HG02973 (cell line): Measurements from ENCODE around the gene DGKZ.

Experiments
- ATAC-seq: cut with Tn5 transposase; IDR thresholded peaks from one replicate; pipeline ENCODE4 v1.9.1; 2021; ENCODE audit warnings: moderate library complexity; ENCODE audit not compliant: unreplicated experiment

Gene DGKZ

GRCh38 chr11:46380340-46381047 is 33.2 kb downstream of the DGKZ start:
- no peak for ATAC-seq

GRCh38 chr11:46381048-46381818 is 34.0 kb downstream of the DGKZ start, which contains the start of gene MDK:
MDK (plus strand) TSS chr11:46381669; CDS start chr11:46382058, 389 bp downstream.
- ATAC-seq, result no peak

- no peak for ATAC-seq
Measured at GRCh38 chr11:46381819-46382645, 34.8 kb downstream of the DGKZ start.

GRCh38 chr11:46382646-46383403 is 35.6 kb downstream of the DGKZ start:
- ATAC-seq, result no peak

- ATAC-seq, result no peak
Measured at GRCh38 chr11:46383404-46383758, 36.1 kb downstream of the DGKZ start.

GRCh38 chr11:46383974-46384701 is 36.9 kb downstream of the DGKZ start:
- no peak for ATAC-seq

- ATAC-seq, result no peak
Measured at GRCh38 chr11:46385169-46386004, 38.1 kb downstream of the DGKZ start.

GRCh38 chr11:46386005-46386578 is 38.8 kb downstream of the DGKZ start:
- ATAC-seq, result no peak

GRCh38 chr11:46386674-46387073 is 39.4 kb downstream of the DGKZ start:
- ATAC-seq, result no peak

- ATAC-seq, result no peak
Measured at GRCh38 chr11:46387456-46387855, 40.2 kb downstream of the DGKZ start.

GRCh38 chr11:46387919-46388618 is 40.8 kb downstream of the DGKZ start:
- ATAC-seq, result no peak

GRCh38 chr11:46388619-46389449 is 41.6 kb downstream of the DGKZ start:
- no peak for ATAC-seq

GRCh38 chr11:46389450-46390330 is 42.4 kb downstream of the DGKZ start:
- ATAC-seq, result no peak

- no peak for ATAC-seq
Measured at GRCh38 chr11:46390331-46391171, 43.3 kb downstream of the DGKZ start.

GRCh38 chr11:46391186-46391577 is 43.9 kb downstream of the DGKZ start:
- no peak for ATAC-seq
